ENCODE results near the gene PRCC. TPM values are rescaled to one million over a fixed set of nuclear protein-coding genes. Genes with fewer than 3 reads are reported as not detected.

Gene PRCC
- total and polyA plus RNA-seq, 9 donors, result 24.7 to 72.5 (median 50.9) TPM

GRCh38 chr1:156815961-156816422 lies 48.7 kb downstream of the PRCC start:
- TF ChIP-seq CTCF (IDR thresholded peaks at IDR 0.05) (no peak), POLR2A (IDR thresholded peaks at IDR 0.05) (no peak), EP300 (IDR thresholded peaks at IDR 0.05) (no peak)
- Histone ChIP-seq H3K4me1 (ENCODE audit: insufficient read depth) (peaks cover 5% of the 10 kb centered on the region), H3K9me3 (no peaks in the 10 kb centered on the region), H3K4me3 (no peak overlapping the region), H3K27me3 (no peaks in the 10 kb centered on the region), H3K27ac (peak overlapping the region in 1 of 2 donors; percentile 30), H3K36me3 (no peaks in the 10 kb centered on the region)
- DNase-seq, result no peak
- WGBS, 3 donors, result 75 to 78% (median 75%) methylated on average over 10 of the region's 10 CpGs
- intact Hi-C loops (cut with DNase I), result no loop called here

- peaks cover 5% of the 10 kb centered on the region for H3K4me1 ChIP-seq (ENCODE audit: insufficient read depth)
- TF ChIP-seq POLR2A (IDR thresholded peaks at IDR 0.05) (no peak), CTCF (IDR thresholded peaks at IDR 0.05) (no peak), EP300 (IDR thresholded peaks at IDR 0.05) (no peak)
- no peaks in the 10 kb centered on the region for H3K9me3 ChIP-seq
- no peaks in the 10 kb centered on the region for H3K27me3 ChIP-seq
- WGBS, 3 donors, result 38 to 50% (median 40%) methylated on average over 10 of the region's 10 CpGs
- no peak within 1 kb of the TSS for H3K4me3 ChIP-seq
- H3K27ac ChIP-seq, result peak within 1 kb of the TSS in 1 of 2 donors; percentile 30
- no peaks in the 10 kb centered on the region for H3K36me3 ChIP-seq
- intact Hi-C loops (cut with DNase I), result no loop called here
- peak in 1 of 5 donors; percentile 30 for DNase-seq
These were observed 49.4 kb downstream of the PRCC start, which contains the start of gene SH2D2A for GRCh38 chr1:156816561-156817328. TSS of gene SH2D2A (minus strand) at chr1:156816848. CDS start at chr1:156816708, 140 bp downstream.

- DNase-seq, result no peak
- TF ChIP-seq POLR2A (IDR thresholded peaks at IDR 0.05) (no peak), EP300 (IDR thresholded peaks at IDR 0.05) (no peak), CTCF (IDR thresholded peaks at IDR 0.05) (no peak)
- no peaks in the 10 kb centered on the region for H3K27me3 ChIP-seq
- H3K9me3 ChIP-seq, result no peaks in the 10 kb centered on the region
- no peaks in the 10 kb centered on the region for H3K36me3 ChIP-seq
- no peaks in the 10 kb centered on the region for H3K4me1 ChIP-seq (ENCODE audit: insufficient read depth)
- WGBS, 3 donors, result 52 to 53% (median 53%) methylated on average over 4 of the region's 4 CpGs
- no peak overlapping the region for H3K4me3 ChIP-seq
- intact Hi-C loops (cut with DNase I), result no loop called here
- no peak overlapping the region for H3K27ac ChIP-seq
These were observed 54.5 kb downstream of the PRCC start for GRCh38 chr1:156821801-156822200.

- intact Hi-C loops (cut with DNase I), result no loop called here
- H3K4me3 ChIP-seq, result no peak overlapping the region
- TF ChIP-seq CTCF (IDR thresholded peaks at IDR 0.05), result no peak
- TF ChIP-seq POLR2A (IDR thresholded peaks at IDR 0.05), result no peak
- TF ChIP-seq EP300 (IDR thresholded peaks at IDR 0.05), result no peak
These were observed 55.3 kb downstream of the PRCC start for GRCh38 chr1:156822680-156823079.

More at GRCh38 chr1:156822680-156823079, 55.3 kb downstream of the PRCC start:
- H3K27me3 ChIP-seq, result no peaks in the 10 kb centered on the region
- no peaks in the 10 kb centered on the region for H3K36me3 ChIP-seq
- WGBS, 3 donors, result 80 to 93% (median 85%) methylated on average over 1 of the region's 1 CpG
- DNase-seq, result no peak
- no peak overlapping the region for H3K27ac ChIP-seq
- H3K9me3 ChIP-seq, result no peaks in the 10 kb centered on the region
- no peaks in the 10 kb centered on the region for H3K4me1 ChIP-seq (ENCODE audit: insufficient read depth)
